HFF-Myc (cell line): ENCODE data around the gene UGP2.
"Not testable (repeated sequence)": the region's sequence is repeated elsewhere in the genome, so short reads cannot be mapped to it uniquely, and the experiment has no call there.

ENCODE experiments used
- DNase-seq: peaks from one replicate; pipeline ENCODE4 v3.0.0-alpha.2; 2011; ENCODE audit warnings: low read depth; ENCODE audit errors: extremely low read depth
- H3K4me3 ChIP-seq: replicated peaks from 2 replicates; pipeline ENCODE4 v1.5.1; 2011; ENCODE audit warnings: low read depth, mild to moderate bottlenecking, control low read depth, low read length
- CTCF ChIP-seq: IDR thresholded peaks from 2 replicates; pipeline ENCODE4 v1.5.1; 2012; ENCODE audit warnings: mild to moderate bottlenecking, low read depth, low read length, control low read depth; ENCODE audit errors: missing control alignments

Gene UGP2

GRCh38 chr2:63845866-63846265 lies 4.2 kb downstream of the UGP2 start:
- DNase-seq = no peak
- no peak for TF ChIP-seq CTCF
- no peak overlapping the region for H3K4me3 ChIP-seq

GRCh38 chr2:63846487-63846886 lies 4.8 kb downstream of the UGP2 start:
- H3K4me3 ChIP-seq = no peak overlapping the region
- DNase-seq = no peak
- TF ChIP-seq CTCF = no peak

- H3K4me3 ChIP-seq, DNase-seq: not testable (repeated sequence)
Measured at GRCh38 chr2:63847571-63847970, 5.9 kb downstream of the UGP2 start.

GRCh38 chr2:63849381-63850203 lies 7.9 kb downstream of the UGP2 start:
- no peak overlapping the region for H3K4me3 ChIP-seq

GRCh38 chr2:63850204-63850571 lies 8.5 kb downstream of the UGP2 start:
- no peak overlapping the region for H3K4me3 ChIP-seq
- DNase-seq = no peak
- no peak for TF ChIP-seq CTCF

More at GRCh38 chr2:63849381-63850203, 7.9 kb downstream of the UGP2 start:
- no peak for DNase-seq
- TF ChIP-seq CTCF = no peak

GRCh38 chr2:63850649-63851048 lies 9.0 kb downstream of the UGP2 start:
- no peak for TF ChIP-seq CTCF
- H3K4me3 ChIP-seq = no peak overlapping the region
- no peak for DNase-seq

DNA sequence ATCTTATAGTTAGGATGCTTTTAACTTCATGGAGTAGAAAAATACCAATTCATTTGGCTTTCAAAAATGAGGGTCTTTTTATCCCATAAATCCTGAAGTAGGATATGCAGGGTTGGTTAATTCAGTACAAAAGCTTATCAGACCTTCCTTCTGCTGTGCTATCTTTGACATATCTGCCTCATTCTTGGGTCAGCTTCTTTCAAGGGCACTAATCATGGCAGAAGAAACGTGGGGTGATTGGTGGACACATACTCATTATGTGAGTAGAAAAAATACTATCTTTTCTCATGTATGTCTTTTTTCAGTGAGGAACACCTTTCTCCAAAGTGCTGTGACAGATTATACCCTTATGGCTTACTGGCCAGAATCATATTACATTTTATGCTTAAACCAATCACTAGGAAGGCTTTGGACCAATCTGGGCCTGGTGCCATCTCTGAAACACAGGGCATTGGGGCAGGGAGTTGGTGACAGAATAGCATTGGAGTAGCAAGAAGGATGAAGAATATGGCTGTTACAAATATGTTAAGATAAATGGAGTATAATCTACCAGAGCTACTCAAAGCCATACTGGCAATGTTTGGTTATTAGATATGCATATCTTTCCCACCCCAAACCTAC lies 10.1 kb downstream of the UGP2 start:
- DNase-seq = no peak
- H3K4me3 ChIP-seq = no peak overlapping the region
- TF ChIP-seq CTCF = no peak
